Sigmoid colon (tissue), 7 donors: Measurements from ENCODE around the gene NUP58. TPM values are rescaled to one million over a fixed set of nuclear protein-coding genes. Genes with fewer than 3 reads are reported as not detected.

Source experiments
- DNase-seq: peaks from one replicate; pipeline ENCODE4 v3.0.0-alpha.2; 2019
- H3K27ac ChIP-seq, 4 donors: fragments of 200-600 bp; sonication (generic); one replicate each; pipeline ENCODE4 v1.5.1; 2016 to 2019; ENCODE audit warnings: mild to moderate bottlenecking in 1 of 4
- H3K27me3 ChIP-seq, 3 donors: fragments of 200-600 bp; sonication (generic); one replicate each; pipeline ENCODE4 v1.5.1; 2019; ENCODE audit warnings: mild to moderate bottlenecking in 1 of 3
- H3K36me3 ChIP-seq, 4 donors: fragments of 200-600 bp; sonication (generic); one replicate each; pipeline ENCODE4 v1.5.1; 2016 to 2019
- H3K4me1 ChIP-seq, 4 donors: fragments of 200-600 bp; sonication (generic); one replicate each; pipeline ENCODE4 v1.5.1; 2017 to 2019
- H3K4me3 ChIP-seq, 4 donors: fragments of 200-600 bp; sonication (generic); one replicate each; pipeline ENCODE4 v1.5.1; 2017 to 2019; ENCODE audit warnings: mild to moderate bottlenecking in 2 of 4, moderate library complexity in 1 of 4
- H3K9me3 ChIP-seq, 4 donors: fragments of 200-600 bp in 3 of 4; sonication (generic) in 3 of 4; one replicate each; pipeline versions ENCODE4 v1.5.1 to v1.6.1; 2013 to 2019
- CTCF ChIP-seq, 4 experiments: fragments of 450-650 bp in 3 of 4; fragments of 200-600 bp in 1 of 4; IDR thresholded peaks; one replicate each; pipeline ENCODE4 v1.5.1; 2016 to 2019; ENCODE audit warnings: antibody characterized with exemption in 4 of 4, mild to moderate bottlenecking in 3 of 4, moderate library complexity in 2 of 4
- EP300 ChIP-seq, 4 donors: sonication (generic); formaldehyde crosslinking; IDR thresholded peaks; one replicate each; pipeline ENCODE4 v1.6.1; 2017; ENCODE audit warnings: antibody characterized with exemption in 4 of 4
- POLR2A ChIP-seq, 2 donors: fragments of 450-650 bp; IDR thresholded peaks; one replicate each; pipeline ENCODE4 v1.6.1; 2016; ENCODE audit warnings: antibody characterized with exemption in 2 of 2, mild to moderate bottlenecking in 2 of 2, moderate library complexity in 2 of 2
- POLR2AphosphoS5 ChIP-seq, 4 donors: sonication (generic); formaldehyde crosslinking; IDR thresholded peaks; one replicate each; pipeline ENCODE4 v1.6.1; 2017; ENCODE audit warnings: antibody characterized with exemption in 4 of 4
- WGBS, 2 donors: extraction: QIAGEN DNeasy Blood & Tissue Kit; methylation state at CpG; one replicate each; pipeline ENCODE4 v1.1.7; 2013; 5-methylcytosine and 5-hydroxymethylcytosine counted together
- intact Hi-C: fragments of 100-400 bp; cut with DNase I; formaldehyde crosslinking; loops from one replicate; pipeline ENCODE4 v1.15.1; 2023
- polyA plus RNA-seq, 3 donors: library from polyadenylated mRNA; stranded (reverse); fragments of 200-250 nt; gene quantifications; one replicate each; pipeline ENCODE4 v1.2.3, GENCODE V29; 2013
- total RNA-seq, 4 donors: library from RNA; depleted of rRNA; stranded (reverse); fragments of >200 nt; gene quantifications; one replicate each; pipeline ENCODE4 v1.1.0, GENCODE V29; 2016
- donor health status: healthy with polysubstance abuse.
- donor health status: Bipolar disorder and iron deficiency.
- donor health status: healthy.

NUP58 gene
- total and polyA plus RNA-seq, 7 donors = 10.2 to 50.3 (median 30.3) TPM

GRCh38 chr13:25375727-25376358 lies 74.4 kb downstream of the NUP58 start:
- WGBS, 2 donors = 29 to 35% methylated on average over 9 of the region's 9 CpGs
- intact Hi-C loops = no loop called here
- TF ChIP-seq EP300 (IDR thresholded peaks at IDR 0.05) (no peak), POLR2A (IDR thresholded peaks at IDR 0.05) (no peak), CTCF (IDR thresholded peaks at IDR 0.05) (peak in 2 of 4 experiments; percentile 30 to 43), POLR2AphosphoS5 (IDR thresholded peaks at IDR 0.05) (no peak)
- H3K36me3 ChIP-seq = no peaks in the 10 kb centered on the region
- H3K9me3 ChIP-seq = no peaks in the 10 kb centered on the region
- no peak overlapping the region for H3K27ac ChIP-seq
- H3K4me1 ChIP-seq = peaks cover 0 to 9% (median 8%) of the 10 kb centered on the region in 4 donors
- H3K27me3 ChIP-seq = peaks cover 5 to 55% (median 29%) of the 10 kb centered on the region in 3 donors
- no peak overlapping the region for H3K4me3 ChIP-seq
- no peak for DNase-seq

GRCh38 chr13:25377244-25377962 lies 76.0 kb downstream of the NUP58 start:
- H3K4me1 ChIP-seq = peaks cover 0 to 4% (median 3%) of the 10 kb centered on the region in 4 donors
- H3K9me3 ChIP-seq = no peaks in the 10 kb centered on the region
- WGBS, 2 donors = 70 to 85% methylated on average over 7 of the region's 7 CpGs
- intact Hi-C loops = no loop called here
- H3K27me3 ChIP-seq = peaks cover 0 to 39% (median 18%) of the 10 kb centered on the region in 3 donors
- no peak for DNase-seq
- no peak overlapping the region for H3K27ac ChIP-seq
- H3K4me3 ChIP-seq = no peak overlapping the region
- TF ChIP-seq EP300 (IDR thresholded peaks at IDR 0.05) = no peak
- no peaks in the 10 kb centered on the region for H3K36me3 ChIP-seq

GRCh38 chr13:25378528-25378927 lies 77.1 kb downstream of the NUP58 start:
- no peak overlapping the region for H3K27ac ChIP-seq
- no peaks in the 10 kb centered on the region for H3K4me1 ChIP-seq
- no peak for DNase-seq
- intact Hi-C loops = no loop called here
- 75 to 85% methylated on average over 5 of the region's 5 CpGs for WGBS, 2 donors
- peaks cover 0 to 28% (median 7%) of the 10 kb centered on the region in 3 donors for H3K27me3 ChIP-seq
- no peak overlapping the region for H3K4me3 ChIP-seq
- TF ChIP-seq CTCF (IDR thresholded peaks at IDR 0.05) (no peak), POLR2AphosphoS5 (IDR thresholded peaks at IDR 0.05) (no peak), POLR2A (IDR thresholded peaks at IDR 0.05) (no peak), EP300 (IDR thresholded peaks at IDR 0.05) (no peak)
- no peaks in the 10 kb centered on the region for H3K36me3 ChIP-seq
- H3K9me3 ChIP-seq = no peaks in the 10 kb centered on the region

- peaks cover 0 to 23% (median 5%) of the 10 kb centered on the region in 3 donors for H3K27me3 ChIP-seq
- 13 to 49% methylated on average over 1 of the region's 1 CpG for WGBS, 2 donors
- intact Hi-C loops = no loop called here
Measured at GRCh38 chr13:25379011-25379410, 77.6 kb downstream of the NUP58 start.

More at GRCh38 chr13:25379011-25379410, 77.6 kb downstream of the NUP58 start:
- TF ChIP-seq POLR2AphosphoS5 (IDR thresholded peaks at IDR 0.05) (no peak), EP300 (IDR thresholded peaks at IDR 0.05) (no peak), CTCF (IDR thresholded peaks at IDR 0.05) (no peak), POLR2A (IDR thresholded peaks at IDR 0.05) (no peak)
- Histone ChIP-seq H3K27ac (no peak overlapping the region), H3K4me1 (no peaks in the 10 kb centered on the region), H3K9me3 (no peaks in the 10 kb centered on the region), H3K4me3 (no peak overlapping the region), H3K36me3 (no peaks in the 10 kb centered on the region)
- DNase-seq = no peak
